Endothelial cell of coronary artery (primary cell): Measurements from ENCODE around the gene CERS6. TPM values are rescaled to one million over a fixed set of nuclear protein-coding genes. Genes with fewer than 3 reads are reported as not detected.

Source experiments
- total RNA-seq: library from RNA; depleted of rRNA; stranded (reverse); fragments of >200 nt; gene quantifications from 2 replicates; pipeline ENCODE4 v1.2.3, GENCODE V29; 2014

Gene CERS6
- 7.7 and 9.9 TPM in 2 replicates for total RNA-seq

GRCh38 chr2:168455645-168456520, at the start of gene CERS6:
CERS6 (plus strand) TSS chr2:168456272; CDS start chr2:168456449, 177 bp downstream.

DNA sequence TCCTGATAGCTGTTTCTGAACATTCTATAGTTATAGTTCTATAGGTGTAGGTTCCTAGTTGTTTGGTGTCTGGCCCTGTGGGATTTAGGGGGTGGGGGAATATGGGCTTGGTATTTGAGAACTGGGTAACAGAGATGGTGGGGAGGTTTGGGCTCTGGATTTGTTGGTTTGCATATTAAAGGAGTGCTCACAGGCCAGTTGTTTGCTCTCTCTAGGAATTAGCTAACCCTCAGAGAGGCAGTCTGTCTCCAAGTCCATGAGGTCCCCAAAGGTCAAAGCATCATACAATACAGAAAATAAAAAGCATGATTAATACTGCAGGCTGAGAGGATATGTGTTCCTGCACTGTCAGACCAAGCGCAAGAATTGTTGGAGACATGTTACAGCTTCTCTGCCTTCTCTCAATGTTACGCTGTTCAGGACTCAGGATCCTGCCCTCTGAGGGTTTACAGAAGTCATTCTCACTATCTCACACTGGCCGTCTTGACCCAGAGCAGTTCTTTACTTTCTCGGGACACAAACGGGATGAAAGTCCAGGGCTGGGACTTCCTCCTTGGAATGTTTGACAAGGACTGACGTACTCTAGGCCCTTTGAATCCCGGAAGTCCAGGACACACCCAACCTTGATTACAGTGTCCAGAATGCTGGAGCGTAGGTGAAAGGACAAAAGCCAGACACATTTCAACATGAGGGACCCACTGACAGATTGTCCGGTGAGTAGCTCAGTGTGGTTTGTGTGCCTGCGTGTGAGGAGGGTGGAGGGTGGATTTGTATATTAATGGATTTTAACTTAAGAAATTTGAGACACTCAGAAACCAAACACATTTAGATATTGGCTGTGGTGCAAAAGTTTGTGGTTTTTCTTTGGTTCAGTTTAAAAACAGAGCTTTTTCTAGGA, 346.1 kb downstream of the CERS6 start, which contains the start of gene NOSTRIN:
Gene NOSTRIN (plus strand): TSS at position 677 of the 898 bp plus-strand sequence. CDS start 10 bp downstream, at position 687.

Other genes with a start within 250 kb of the CERS6 start
- gene STK39, start 208.7 kb upstream of the CERS6 start, total RNA-seq = 5.5 and 9.6 TPM in 2 replicates